Right lobe of liver (tissue), 6 donors: ENCODE data around the gene TMEM214. TPM values are rescaled to one million over a fixed set of nuclear protein-coding genes. Genes with fewer than 3 reads are reported as not detected.
A peak's percentile ranks its signal among the peaks of the same experiment; 100 is the strongest.

Source experiments
- ATAC-seq, 4 donors: fragments of 200-7000 bp; cut with Tn5 transposase; one replicate each; pipeline ENCODE4 v1.9.1; 2020; ENCODE audit warnings: mild to moderate bottlenecking in 4 of 4, moderate library complexity in 4 of 4
- DNase-seq, 3 donors: peaks; one replicate each; pipeline ENCODE4 v3.0.0-alpha.2; 2020
- H3K27ac ChIP-seq, 3 donors: fragments of 200-600 bp; one replicate each; pipeline ENCODE4 v1.8.0; 2022
- H3K27me3 ChIP-seq, 2 donors: fragments of 200-600 bp; one replicate each; pipeline ENCODE4 v1.8.0; 2022
- H3K36me3 ChIP-seq, 4 donors: fragments of 200-600 bp; sonication (generic) in 1 of 4; one replicate each; pipeline versions ENCODE4 v1.5.1 to v1.8.0; 2017 to 2022; ENCODE audit warnings: control low read depth in 1 of 4
- H3K4me1 ChIP-seq, 4 donors: fragments of 200-600 bp; sonication (generic) in 1 of 4; one replicate each; pipeline versions ENCODE4 v1.5.1 to v1.8.0; 2017 to 2022; ENCODE audit warnings: control low read depth in 1 of 4
- H3K4me3 ChIP-seq, 3 donors: fragments of 200-600 bp; one replicate each; pipeline ENCODE4 v1.8.0; 2022
- H3K9me3 ChIP-seq, 4 donors: fragments of 200-600 bp; sonication (generic) in 1 of 4; one replicate each; pipeline versions ENCODE4 v1.5.1 to v1.8.0; 2017 to 2022; ENCODE audit warnings: control low read depth in 1 of 4
- POLR2A ChIP-seq: fragments of 450-650 bp; IDR thresholded peaks from one replicate; pipeline ENCODE4 v1.6.1; 2017; ENCODE audit warnings: antibody characterized with exemption, mild to moderate bottlenecking
- WGBS: methylation state at CpG from one replicate; pipeline ENCODE4 v1.1.6; 2018; ENCODE audit warnings: low coverage, low lambda C conversion rate; ENCODE audit not compliant: insufficient coverage; ENCODE audit errors: missing lambda C conversion rate; 5-methylcytosine and 5-hydroxymethylcytosine counted together
- intact Hi-C, 2 donors: fragments of 100-400 bp; cut with DNase I; formaldehyde crosslinking; loops; one replicate each; pipeline versions ENCODE4 v1.11.2 to v1.14.1; 2022
- total RNA-seq, 6 experiments: library from RNA; depleted of rRNA in 2 of 6; stranded (reverse); fragments of >200 nt in 2 of 6; fragmentation: NEBNext Ultra II Directional in 3 of 6; extraction: Animal tissue kit (Norgen Biotek cat#: 25700) in 3 of 6; gene quantifications; one replicate each; pipeline versions ENCODE4 v1.1.0 to v1.2.4, GENCODE V29; 2016 to 2023
- TF ChIP-seq, protein P1 (sequence below), 4 donors: fragments of 200-600 bp in 3 of 4; fragments of 450-650 bp in 1 of 4; IDR thresholded peaks; one replicate each; pipeline versions ENCODE4 v1.5.1 to v1.8.0; 2016 to 2022; ENCODE audit warnings: antibody characterized with exemption in 4 of 4, mild to moderate bottlenecking in 2 of 4
- donor health status: DM: no; HTN: yes; CAD: no.
- donor health status: DM: no; HTN: no; CAD: no.
- donor health status: DM: no; HTN: no; CAD: no.
- donor health status: DM: no; HTN: yes; CAD: no.
- donor health status: DM: no; HTN: yes; CAD: no.

Gene TMEM214
- total RNA-seq, 6 experiments from 2014 or later: 29.1 to 62.7 (median 50.0) TPM

DNA sequence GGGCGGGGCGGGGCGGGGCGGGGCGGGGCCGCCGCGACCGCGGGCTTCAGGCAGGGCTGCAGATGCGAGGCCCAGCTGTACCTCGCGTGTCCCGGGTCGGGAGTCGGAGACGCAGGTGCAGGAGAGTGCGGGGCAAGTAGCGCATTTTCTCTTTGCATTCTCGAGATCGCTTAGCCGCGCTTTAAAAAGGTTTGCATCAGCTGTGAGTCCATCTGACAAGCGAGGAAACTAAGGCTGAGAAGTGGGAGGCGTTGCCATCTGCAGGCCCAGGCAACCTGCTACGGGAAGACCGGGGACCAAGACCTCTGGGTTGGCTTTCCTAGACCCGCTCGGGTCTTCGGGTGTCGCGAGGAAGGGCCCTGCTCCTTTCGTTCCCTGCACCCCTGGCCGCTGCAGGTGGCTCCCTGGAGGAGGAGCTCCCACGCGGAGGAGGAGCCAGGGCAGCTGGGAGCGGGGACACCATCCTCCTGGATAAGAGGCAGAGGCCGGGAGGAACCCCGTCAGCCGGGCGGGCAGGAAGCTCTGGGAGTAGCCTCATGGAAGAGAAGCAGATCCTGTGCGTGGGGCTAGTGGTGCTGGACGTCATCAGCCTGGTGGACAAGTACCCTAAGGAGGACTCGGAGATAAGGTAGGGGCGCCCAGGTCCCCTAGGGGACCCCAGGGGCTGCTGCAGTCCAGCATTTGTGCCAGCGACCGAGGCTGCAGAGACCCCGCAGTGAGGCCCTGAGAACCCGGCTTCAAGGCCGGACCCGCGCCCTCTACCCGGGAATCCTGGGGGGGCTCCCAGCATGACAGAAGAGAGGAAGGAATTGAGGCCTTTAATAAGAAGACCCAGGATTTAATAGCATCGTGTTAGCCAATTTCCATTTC is 54.2 kb downstream of the TMEM214 start, which contains the start of gene KHK:
TSS of gene KHK (plus strand) at position 49 of the 870 bp plus-strand sequence. CDS start at position 537, 488 bp downstream.
- no peaks in the 10 kb centered on the region for H3K36me3 ChIP-seq
- H3K4me3 ChIP-seq: peak within 1 kb of the TSS; percentile 52 to 77 (median 64)
- H3K4me1 ChIP-seq: peaks cover 0 to 30% (median 5%) of the 10 kb centered on the region in 4 donors
- no peaks in the 10 kb centered on the region for H3K9me3 ChIP-seq
- DNase-seq: peak; percentile 89 to 92 (median 91)
- WGBS: under 1% methylated on average over 18 of the region's 54 CpGs
- TF ChIP-seq POLR2A: peak; percentile 79
- TF ChIP-seq, protein P1, sequence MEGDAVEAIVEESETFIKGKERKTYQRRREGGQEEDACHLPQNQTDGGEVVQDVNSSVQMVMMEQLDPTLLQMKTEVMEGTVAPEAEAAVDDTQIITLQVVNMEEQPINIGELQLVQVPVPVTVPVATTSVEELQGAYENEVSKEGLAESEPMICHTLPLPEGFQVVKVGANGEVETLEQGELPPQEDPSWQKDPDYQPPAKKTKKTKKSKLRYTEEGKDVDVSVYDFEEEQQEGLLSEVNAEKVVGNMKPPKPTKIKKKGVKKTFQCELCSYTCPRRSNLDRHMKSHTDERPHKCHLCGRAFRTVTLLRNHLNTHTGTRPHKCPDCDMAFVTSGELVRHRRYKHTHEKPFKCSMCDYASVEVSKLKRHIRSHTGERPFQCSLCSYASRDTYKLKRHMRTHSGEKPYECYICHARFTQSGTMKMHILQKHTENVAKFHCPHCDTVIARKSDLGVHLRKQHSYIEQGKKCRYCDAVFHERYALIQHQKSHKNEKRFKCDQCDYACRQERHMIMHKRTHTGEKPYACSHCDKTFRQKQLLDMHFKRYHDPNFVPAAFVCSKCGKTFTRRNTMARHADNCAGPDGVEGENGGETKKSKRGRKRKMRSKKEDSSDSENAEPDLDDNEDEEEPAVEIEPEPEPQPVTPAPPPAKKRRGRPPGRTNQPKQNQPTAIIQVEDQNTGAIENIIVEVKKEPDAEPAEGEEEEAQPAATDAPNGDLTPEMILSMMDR (IDR thresholded peaks at IDR 0.05): peak in 2 of 4 donors; percentile 21 to 28
- ATAC-seq: peak; percentile 62 to 78 (median 73)
- H3K27me3 ChIP-seq: no peaks in the 10 kb centered on the region
- H3K27ac ChIP-seq: peak within 1 kb of the TSS; percentile 59 to 80 (median 75)
- intact Hi-C loops: loop anchor here in 1 of 2 donors (10.0 kb wide), 2 partner anchors 62 to 122 kb away; no protein-coding TSS in a partner anchor

DNA sequence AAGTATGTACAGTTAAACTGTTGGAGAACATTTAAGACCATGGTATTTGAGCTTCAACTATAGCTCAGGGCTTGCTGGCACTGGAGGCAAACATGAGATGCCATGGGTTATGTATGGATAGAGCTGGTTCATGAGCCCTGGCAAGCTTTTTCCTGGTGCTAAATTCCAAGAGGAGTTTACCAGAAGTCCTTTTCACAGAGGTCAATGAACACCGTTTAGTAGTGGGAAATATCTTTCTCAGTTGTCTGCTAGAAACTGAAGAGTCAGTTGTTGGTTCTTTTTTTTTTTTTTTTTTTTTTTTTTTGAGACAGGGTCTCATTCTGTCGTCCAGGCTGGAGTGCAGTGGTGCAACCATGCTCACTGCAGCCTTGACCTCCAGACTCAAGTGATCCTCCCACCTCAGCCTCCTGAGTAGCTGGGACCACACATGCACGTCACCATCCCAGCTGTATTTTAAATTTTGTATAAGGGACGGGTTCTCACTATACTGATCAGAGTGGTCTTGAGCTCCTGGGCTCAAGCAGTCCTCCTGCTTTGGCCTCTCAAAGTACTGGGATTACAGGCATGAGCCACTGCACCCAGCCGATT is 55.2 kb downstream of the TMEM214 start:
- no peaks in the 10 kb centered on the region for H3K36me3 ChIP-seq
- no peak for DNase-seq
- peak in 2 of 4 donors; percentile 1 to 3 for ATAC-seq
- TF ChIP-seq, protein P1 (IDR thresholded peaks at IDR 0.05): no peak
- TF ChIP-seq POLR2A: no peak
- H3K27ac ChIP-seq: peak overlapping the region; percentile 35 to 57 (median 44)
- peaks cover 0 to 38% (median 7%) of the 10 kb centered on the region in 4 donors for H3K4me1 ChIP-seq
- no peaks in the 10 kb centered on the region for H3K9me3 ChIP-seq
- peak overlapping the region; percentile 52 to 77 (median 64) for H3K4me3 ChIP-seq
- H3K27me3 ChIP-seq: no peaks in the 10 kb centered on the region
- 23% methylated on average over 2 of the region's 5 CpGs for WGBS
- intact Hi-C loops: loop anchor here in 1 of 2 donors (10.0 kb wide), 2 partner anchors 63 to 123 kb away; no protein-coding TSS in a partner anchor

- peak overlapping the region; percentile 52 to 77 (median 64) for H3K4me3 ChIP-seq
- H3K27me3 ChIP-seq: no peaks in the 10 kb centered on the region
- TF ChIP-seq, protein P1 (IDR thresholded peaks at IDR 0.05): no peak
- no peak for TF ChIP-seq POLR2A
- ATAC-seq (no peak), DNase-seq (no peak)
- H3K4me1 ChIP-seq: peaks cover 0 to 45% (median 10%) of the 10 kb centered on the region in 4 donors
- 10% methylated on average over 6 of the region's 6 CpGs for WGBS
- H3K9me3 ChIP-seq: no peaks in the 10 kb centered on the region
- peak overlapping the region; percentile 35 to 57 (median 44) for H3K27ac ChIP-seq
- intact Hi-C loops: loop anchor here in 1 of 2 donors (10.0 kb wide), 2 partner anchors 64 to 124 kb away; no protein-coding TSS in a partner anchor
- H3K36me3 ChIP-seq: no peaks in the 10 kb centered on the region
Observed at GRCh38 chr2:27088634-27089033, 55.9 kb downstream of the TMEM214 start.

DNA sequence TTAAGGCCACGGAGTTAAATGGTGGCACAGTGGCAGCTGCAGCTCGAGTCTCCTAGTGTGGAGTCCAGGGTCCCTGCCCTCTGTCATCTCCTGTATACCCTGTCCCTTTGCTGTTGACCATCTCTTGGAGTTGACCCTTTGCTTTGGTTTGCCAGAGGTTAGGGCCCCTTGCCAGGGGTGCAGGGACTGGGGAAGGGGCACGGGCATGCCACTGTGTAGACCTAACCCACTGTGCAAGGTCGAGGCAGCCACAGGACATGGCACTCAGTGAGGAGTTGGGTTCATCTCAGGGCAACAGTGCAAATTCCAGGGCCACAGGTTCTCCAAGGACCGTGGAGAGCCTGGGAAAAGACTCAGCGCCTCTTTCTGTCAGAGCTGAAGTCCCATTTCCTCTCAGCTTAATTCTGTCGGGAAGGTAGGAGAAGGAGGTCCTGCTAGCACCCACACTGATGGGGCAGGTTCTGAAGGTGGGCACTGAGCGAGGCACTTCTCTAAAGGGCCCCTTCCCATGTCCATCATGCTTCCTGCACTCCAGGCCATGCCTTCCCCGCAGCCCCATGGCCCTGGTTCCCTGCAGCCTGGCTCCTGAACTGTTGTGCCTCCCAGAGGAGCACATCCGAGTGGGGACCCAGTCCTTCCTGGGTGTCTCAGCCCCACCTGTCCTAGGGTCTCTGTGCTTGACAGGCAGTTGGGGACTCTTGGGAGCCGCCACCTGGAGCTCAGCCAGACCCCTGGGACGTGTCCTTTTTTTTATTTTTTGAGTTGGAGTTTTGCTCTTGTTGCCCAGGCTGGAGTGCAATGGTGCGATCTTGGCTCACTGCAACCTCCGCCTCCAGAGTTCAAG is 56.6 kb downstream of the TMEM214 start:
- peak overlapping the region; percentile 52 to 77 (median 64) for H3K4me3 ChIP-seq

More for the DNA sequence above, 56.6 kb downstream of the TMEM214 start:
- DNase-seq (peak in 1 of 3 donors; percentile 69), ATAC-seq (no peak)
- H3K27me3 ChIP-seq: no peaks in the 10 kb centered on the region
- WGBS: 17% methylated on average over 5 of the region's 14 CpGs
- H3K36me3 ChIP-seq: no peaks in the 10 kb centered on the region
- TF ChIP-seq, protein P1 (IDR thresholded peaks at IDR 0.05): no peak
- no peak for TF ChIP-seq POLR2A
- H3K9me3 ChIP-seq: no peaks in the 10 kb centered on the region
- peak overlapping the region; percentile 35 to 57 (median 44) for H3K27ac ChIP-seq
- peaks cover 0 to 51% (median 11%) of the 10 kb centered on the region in 4 donors for H3K4me1 ChIP-seq
- intact Hi-C loops: loop anchor here in 1 of 2 donors (10.0 kb wide), 2 partner anchors 65 to 125 kb away; no protein-coding TSS in a partner anchor
